Measurements from ENCODE around the gene CRB2. TPM values are rescaled to one million over a fixed set of nuclear protein-coding genes. Genes with fewer than 3 reads are reported as not detected.

The CRB2 gene
- total and polyA plus RNA-seq, 4 experiments from 2014 or later = not detected

DNA sequence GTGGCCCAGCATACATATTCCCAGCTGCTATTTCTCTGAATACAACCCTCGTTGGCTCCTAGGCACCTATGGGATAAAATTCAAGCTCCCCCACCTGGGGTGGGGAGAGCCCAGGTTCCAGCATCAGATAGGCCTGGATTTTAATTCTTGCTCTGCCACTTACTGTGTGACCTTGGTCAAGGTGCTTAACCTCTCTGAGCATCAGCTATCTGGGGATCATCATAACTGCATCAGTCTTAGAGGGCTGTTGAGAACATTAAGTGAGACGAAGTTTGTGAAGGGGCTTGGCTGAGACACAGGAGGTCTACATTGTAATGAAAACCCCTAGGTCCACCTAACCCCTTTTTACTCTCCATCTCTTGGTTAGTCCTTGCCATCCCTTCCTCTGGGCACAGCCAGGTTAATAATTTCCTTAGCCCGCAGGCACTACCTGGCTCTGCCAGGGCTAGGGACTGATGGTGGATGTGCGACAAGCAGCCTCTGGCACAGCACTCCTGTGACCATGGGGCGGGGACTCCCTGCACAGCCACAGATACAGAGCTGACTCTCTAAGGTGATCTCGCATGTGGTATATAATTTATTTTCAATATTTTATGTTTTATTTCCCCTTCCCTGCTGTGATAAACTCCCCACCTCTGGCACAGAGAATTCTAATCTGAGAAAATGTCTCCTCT lies 68.7 kb downstream of the CRB2 start:
- Mint-ChIP-seq H3K4me3 (no peak overlapping the region), H3K27ac (no peak overlapping the region), H3K27me3 (no peaks in the 10 kb centered on the region), H3K4me1 (no peaks in the 10 kb centered on the region), H3K36me3 (peaks cover 24 to 30% of the 10 kb centered on the region in 2 donors), H3K9me3 (no peaks in the 10 kb centered on the region)
- intact Hi-C loops (cut with micrococcal nuclease) = no loop called here
- H3K36me3 ChIP-seq (ENCODE audit: insufficient read depth, low read length) = no peaks in the 10 kb centered on the region
- no peaks in the 10 kb centered on the region for H3K27me3 ChIP-seq (ENCODE audit: insufficient read depth, low read length)
- CTCF ChIA-PET (ENCODE audit: partially characterized antibody) = no interaction called here
- H3K4me3 ChIP-seq (ENCODE audit: low read length in 2 of 2) = no peak overlapping the region
- POLR2A ChIA-PET (ENCODE audit: partially characterized antibody) = no interaction called here
- no peak for DNase-seq
- no peaks in the 10 kb centered on the region for H3K9me3 ChIP-seq (ENCODE audit: control insufficient read depth in 1 of 2, low read length in 2 of 2)
- no peak overlapping the region for H3K27ac ChIP-seq (ENCODE audit: low read depth, low read length)
- H3K4me1 ChIP-seq (ENCODE audit: insufficient read depth, low read length) = no peaks in the 10 kb centered on the region

GRCh38 chr9:123425261-123425821 lies 69.3 kb downstream of the CRB2 start:
- no peak overlapping the region for H3K4me3 Mint-ChIP-seq
- ChIA-PET POLR2A (ENCODE audit: partially characterized antibody) (no interaction called here), CTCF (ENCODE audit: partially characterized antibody) (no interaction called here)
- H3K27me3 Mint-ChIP-seq = no peaks in the 10 kb centered on the region
- H3K27ac Mint-ChIP-seq = no peak overlapping the region
- H3K27ac ChIP-seq (ENCODE audit: low read depth, low read length) = no peak overlapping the region
- H3K36me3 ChIP-seq (ENCODE audit: insufficient read depth, low read length) = no peaks in the 10 kb centered on the region
- no peak overlapping the region for H3K4me3 ChIP-seq (ENCODE audit: low read length in 2 of 2)
- no peak for DNase-seq
- no peaks in the 10 kb centered on the region for H3K9me3 ChIP-seq (ENCODE audit: control insufficient read depth in 1 of 2, low read length in 2 of 2)
- H3K27me3 ChIP-seq (ENCODE audit: insufficient read depth, low read length) = no peaks in the 10 kb centered on the region
- H3K4me1 ChIP-seq (ENCODE audit: insufficient read depth, low read length) = no peaks in the 10 kb centered on the region
- no peaks in the 10 kb centered on the region for H3K4me1 Mint-ChIP-seq
- peaks cover 25 to 33% of the 10 kb centered on the region in 2 donors for H3K36me3 Mint-ChIP-seq
- intact Hi-C loops (cut with micrococcal nuclease) = no loop called here
- H3K9me3 Mint-ChIP-seq = no peaks in the 10 kb centered on the region

DNA sequence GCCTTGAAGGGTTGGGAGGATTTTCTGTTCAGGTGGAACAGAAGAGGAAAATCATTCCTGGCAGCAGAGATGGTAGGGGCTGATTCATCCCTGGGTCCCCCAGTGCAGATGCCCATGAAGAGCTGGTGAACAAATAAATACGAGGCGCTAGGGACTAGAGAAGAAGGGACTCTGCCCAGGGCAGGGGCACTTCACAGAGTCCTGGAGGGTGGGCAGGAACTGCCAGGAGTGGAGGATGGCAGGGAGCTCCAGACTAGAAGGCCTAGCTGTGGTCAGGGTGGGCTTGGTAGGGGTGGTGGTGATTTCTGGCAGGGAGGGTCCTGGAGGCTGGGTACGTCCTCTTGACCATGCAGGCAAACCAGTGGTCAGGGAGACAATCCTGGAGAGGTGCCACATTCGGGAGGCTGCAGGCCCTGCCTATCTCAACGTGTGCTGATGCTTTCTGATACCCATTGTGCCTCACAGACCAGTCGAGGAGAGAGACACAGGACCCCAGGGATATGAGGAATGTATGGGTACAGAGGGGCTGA lies 69.9 kb downstream of the CRB2 start:
- H3K4me3 Mint-ChIP-seq = no peak overlapping the region
- Histone ChIP-seq H3K27ac (ENCODE audit: low read depth, low read length) (no peak overlapping the region), H3K4me1 (ENCODE audit: insufficient read depth, low read length) (no peaks in the 10 kb centered on the region), H3K27me3 (ENCODE audit: insufficient read depth, low read length) (no peaks in the 10 kb centered on the region), H3K4me3 (ENCODE audit: low read length in 2 of 2) (no peak overlapping the region), H3K9me3 (ENCODE audit: control insufficient read depth in 1 of 2, low read length in 2 of 2) (no peaks in the 10 kb centered on the region), H3K36me3 (ENCODE audit: insufficient read depth, low read length) (no peaks in the 10 kb centered on the region)
- intact Hi-C loops (cut with micrococcal nuclease) = no loop called here
- no peaks in the 10 kb centered on the region for H3K9me3 Mint-ChIP-seq
- no peaks in the 10 kb centered on the region for H3K27me3 Mint-ChIP-seq
- ChIA-PET POLR2A (ENCODE audit: partially characterized antibody) (no interaction called here), CTCF (ENCODE audit: partially characterized antibody) (no interaction called here)
- no peak overlapping the region for H3K27ac Mint-ChIP-seq
- no peak for DNase-seq
- no peaks in the 10 kb centered on the region for H3K4me1 Mint-ChIP-seq
- peaks cover 28 to 38% of the 10 kb centered on the region in 2 donors for H3K36me3 Mint-ChIP-seq

GRCh38 chr9:123426406-123426805 lies 70.4 kb downstream of the CRB2 start:
- H3K4me1 ChIP-seq (ENCODE audit: insufficient read depth, low read length) = no peaks in the 10 kb centered on the region
- H3K36me3 ChIP-seq (ENCODE audit: insufficient read depth, low read length) = no peaks in the 10 kb centered on the region
- Mint-ChIP-seq H3K36me3 (peaks cover 31 to 43% of the 10 kb centered on the region in 2 donors), H3K27ac (no peak overlapping the region), H3K9me3 (no peaks in the 10 kb centered on the region), H3K4me3 (no peak overlapping the region), H3K27me3 (no peaks in the 10 kb centered on the region), H3K4me1 (no peaks in the 10 kb centered on the region)
- ChIA-PET POLR2A (ENCODE audit: partially characterized antibody) (no interaction called here), CTCF (ENCODE audit: partially characterized antibody) (no interaction called here)
- no peak overlapping the region for H3K4me3 ChIP-seq (ENCODE audit: low read length in 2 of 2)
- intact Hi-C loops (cut with micrococcal nuclease) = no loop called here
- H3K9me3 ChIP-seq (ENCODE audit: control insufficient read depth in 1 of 2, low read length in 2 of 2) = no peaks in the 10 kb centered on the region
- no peak for DNase-seq
- H3K27ac ChIP-seq (ENCODE audit: low read depth, low read length) = no peak overlapping the region
- H3K27me3 ChIP-seq (ENCODE audit: insufficient read depth, low read length) = no peaks in the 10 kb centered on the region

Small RNA genes within 50 kb of the gene (microRNA-seq; reads per million reads assigned to microRNA genes)
- gene MIR601 (ENCODE audit: borderline microRNAs expressed, borderline number of aligned reads, borderline replicate concordance) = not detected

Other genes starting within 250 kb of the CRB2 start
- gene STRBP, start 87.6 kb upstream of the CRB2 start, total RNA-seq = 10 to 100 TPM; 21.1 to 23.8 TPM
- gene STRBP, start 87.6 kb upstream of the CRB2 start, polyA plus RNA-seq = 10 to 100 TPM; 17.5 to 21.5 TPM

All from CD4-positive, alpha-beta memory T cell (primary cell).